Measurements from ENCODE around the gene HPS4.

- TF ChIP-seq CTCF (IDR thresholded peaks at IDR 0.05; ENCODE audit: borderline replicate concordance, extremely low read depth, low read length, poor library complexity, severe bottlenecking) = no peak
- no peak for TF ChIP-seq EZH2 (IDR thresholded peaks at IDR 0.05; ENCODE audit: borderline replicate concordance, low read depth, low read length, severe bottlenecking)
Measured at GRCh38 chr22:26477341-26477731, 6.2 kb downstream of the HPS4 start.
